PC-3 (cell line): Measurements from ENCODE around the gene DHX58. TPM values are rescaled to one million over a fixed set of nuclear protein-coding genes. Genes with fewer than 3 reads are reported as not detected.

Experiments
- ATAC-seq: fragments of 200-7000 bp; cut with Tn5 transposase; 2 replicates; pipeline ENCODE4 v1.9.1; 2020; ENCODE audit warnings: mild to moderate bottlenecking, moderate library complexity
- BruUV-seq: library from RNA; stranded (reverse); fragments of 400-500 nt; replicated peaks from 2 replicates; lab custom pipeline; 2021; lab: Mats Ljungman, UMichigan
- CTCF ChIA-PET: fragments of 300-600 bp; sonication (Branson Sonifier 250); formaldehyde crosslinking; loops from one replicate; lab custom pipeline; 2022; ENCODE audit warnings: antibody characterized with exemption; lab: Charles Lee
- POLR2A ChIA-PET: fragments of 300-600 bp; sonication (Branson Sonifier 250); formaldehyde crosslinking; loops from one replicate; lab custom pipeline; 2022; ENCODE audit warnings: antibody characterized with exemption; ENCODE audit not compliant: unreplicated experiment; lab: Charles Lee
- DNase-seq: peaks from one replicate; pipeline ENCODE4 v3.0.0-alpha.2; 2015
- H2AFZ ChIP-seq: fragments of 300-600 bp; sonication (generic); 2 replicates; pipeline ENCODE4 v1.6.0; 2016; ENCODE audit warnings: antibody characterized with exemption, low read length
- H3F3A ChIP-seq: fragments of 300-600 bp; sonication (generic); one replicate; pipeline ENCODE4 v1.6.0; 2017; ENCODE audit warnings: antibody characterized with exemption, low read length, control low read depth, mild to moderate bottlenecking; ENCODE audit not compliant: unreplicated experiment
- H3K27ac ChIP-seq: fragments of 300-600 bp; sonication (generic); 2 replicates; pipeline ENCODE4 v1.5.1; 2016; ENCODE audit warnings: mild to moderate bottlenecking, low read length
- H3K27me3 ChIP-seq: fragments of 300-600 bp; sonication (generic); 2 replicates; pipeline ENCODE4 v1.6.1; 2016; ENCODE audit warnings: low read length, mixed read lengths
- H3K36me3 ChIP-seq: fragments of 300-600 bp; sonication (generic); 2 replicates; pipeline ENCODE4 v1.6.1; 2016; ENCODE audit warnings: low read depth, mixed run types, low read length, mixed read lengths
- H3K4me1 ChIP-seq: fragments of 300-600 bp; sonication (generic); 2 replicates; pipeline ENCODE4 v1.5.1; 2016; ENCODE audit warnings: low read length; ENCODE audit not compliant: insufficient read depth
- H3K4me2 ChIP-seq: fragments of 300-600 bp; sonication (generic); 2 replicates; pipeline ENCODE4 v1.6.0; 2016; ENCODE audit warnings: low read length
- H3K4me3 ChIP-seq: fragments of 300-600 bp; sonication (generic); 2 replicates; pipeline ENCODE4 v1.5.1; 2016; ENCODE audit warnings: mild to moderate bottlenecking, low read length, mixed read lengths
- H3K79me2 ChIP-seq: fragments of 300-600 bp; sonication (generic); 2 replicates; pipeline ENCODE4 v1.6.1; 2017; ENCODE audit warnings: low read length, mixed read lengths
- H3K9ac ChIP-seq: fragments of 300-600 bp; sonication (generic); 2 replicates; pipeline ENCODE4 v1.6.0; 2016; ENCODE audit warnings: mild to moderate bottlenecking, low read length
- H3K9me2 ChIP-seq: fragments of 300-600 bp; sonication (generic); replicated peaks from 2 replicates; pipeline ENCODE4 v1.6.1; 2016; ENCODE audit warnings: mixed run types, low read length, mixed read lengths
- H3K9me3 ChIP-seq: fragments of 300-600 bp; sonication (generic); 2 replicates; pipeline ENCODE4 v1.6.1; 2016; ENCODE audit warnings: low read length, mixed read lengths
- H4K20me1 ChIP-seq: fragments of 300-600 bp; sonication (generic); 2 replicates; pipeline ENCODE4 v1.6.1; 2016; ENCODE audit warnings: low read length, mixed read lengths
- EZH2 ChIP-seq: fragments of 300-600 bp; sonication (generic); IDR thresholded peaks from one replicate; pipeline ENCODE4 v1.6.1; 2017; ENCODE audit warnings: antibody characterized with exemption, mild to moderate bottlenecking, low read length; ENCODE audit not compliant: unreplicated experiment
- EZH2phosphoT487 ChIP-seq: fragments of 300-600 bp; sonication (generic); IDR thresholded peaks from 2 replicates; pipeline ENCODE4 v1.6.1; 2018; ENCODE audit warnings: mild to moderate bottlenecking, antibody characterized with exemption, low read length, borderline replicate concordance
- intact Hi-C: fragments of 100-400 bp; cut with micrococcal nuclease; formaldehyde crosslinking; loops from 2 replicates; pipeline ENCODE4 v1.9.0; 2023
- total RNA-seq: library from RNA; depleted of rRNA; stranded (reverse); fragments of >200 nt; gene quantifications from 2 replicates; pipeline ENCODE4 v1.2.3, GENCODE V29; 2014
- TF ChIP-seq, protein P1 (sequence below): fragments of 300-600 bp; sonication (generic); conservative IDR thresholded peaks from 2 replicates; pipeline ENCODE4 v1.5.1; 2017; ENCODE audit warnings: antibody characterized with exemption, low read depth, mild to moderate bottlenecking, low read length

The DHX58 gene
- total RNA-seq, 1 experiment from 2014 or later = not detected

DNA sequence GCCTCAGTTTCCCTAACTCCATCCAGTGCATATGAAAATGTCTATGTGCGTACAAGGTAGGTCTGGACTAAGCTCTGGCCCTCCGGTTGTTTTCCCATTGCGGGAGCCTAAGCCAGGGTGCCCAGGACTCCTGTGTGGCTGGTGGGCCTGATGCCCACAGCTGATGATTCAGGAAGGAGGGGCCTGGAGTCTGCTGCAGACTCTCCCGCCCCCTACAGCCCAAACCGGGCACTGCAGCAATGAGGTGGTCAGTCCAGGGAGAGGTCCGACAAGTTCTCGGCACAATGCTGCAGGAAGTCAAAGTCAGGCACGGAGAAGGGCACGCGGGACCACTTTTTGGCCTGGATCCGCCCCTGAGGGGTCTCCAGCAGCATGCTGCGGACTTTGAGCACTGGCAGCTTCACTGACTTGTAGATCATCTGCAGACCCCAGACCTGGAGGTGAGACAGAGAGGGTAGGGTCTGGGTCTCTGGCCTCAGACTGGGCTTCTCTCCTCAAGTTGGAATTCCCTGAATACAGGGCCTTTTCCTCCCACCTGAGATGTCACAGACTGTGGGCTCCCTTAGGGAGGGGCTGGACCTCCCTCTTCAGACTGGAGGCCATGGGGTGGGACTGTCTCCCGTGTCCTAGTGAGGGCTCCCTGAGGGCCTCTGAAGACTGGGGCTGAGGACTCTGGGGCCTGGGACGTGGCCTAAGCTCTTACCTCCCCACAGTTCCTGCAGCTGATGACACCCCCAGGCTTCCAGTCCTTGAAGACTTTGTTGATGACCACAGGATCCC is 10.8 kb downstream of the DHX58 start:
- peak; percentile 40 for ATAC-seq
- intact Hi-C loops = no loop called here

DNA sequence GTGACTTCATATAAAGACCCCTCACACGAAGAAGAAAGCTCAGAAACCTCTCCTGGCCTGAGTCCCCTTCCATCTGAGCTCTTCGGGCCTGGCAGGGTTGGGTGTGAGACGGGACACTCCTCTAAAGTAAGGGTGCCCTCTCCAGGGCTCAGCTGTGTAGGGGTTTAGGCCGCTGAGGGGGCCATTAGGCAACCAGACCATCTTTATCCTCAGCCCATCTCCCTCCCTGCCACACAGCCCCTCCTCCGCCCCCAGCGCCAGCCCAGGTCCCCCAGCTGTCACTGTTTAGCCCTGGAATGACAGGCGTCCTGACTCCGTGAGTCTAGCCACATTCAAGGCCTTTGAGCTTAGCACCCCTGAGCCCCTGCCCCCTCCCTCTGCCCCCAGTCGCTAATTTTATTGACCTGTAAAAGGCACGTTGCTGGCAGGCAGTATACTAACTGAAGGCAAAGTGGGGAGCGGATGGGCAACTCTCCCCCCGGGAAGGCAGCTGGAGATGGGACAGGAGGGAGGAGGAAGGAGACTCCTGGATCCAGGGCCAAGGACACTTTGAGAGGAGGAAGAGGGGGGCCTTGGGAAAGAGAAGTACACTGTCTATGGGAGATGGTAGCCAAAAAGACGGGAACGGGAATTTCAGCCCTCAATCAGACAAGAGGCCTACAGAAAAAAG is 13.6 kb downstream of the DHX58 start:
- H3K79me2 ChIP-seq = no peaks in the 10 kb centered on the region
- no peaks in the 10 kb centered on the region for H4K20me1 ChIP-seq
- no peak overlapping the region for H3K27ac ChIP-seq
- H3F3A ChIP-seq = no peaks in the 10 kb centered on the region
- no peaks in the 10 kb centered on the region for H3K9me2 ChIP-seq
- ATAC-seq (no peak), DNase-seq (no peak)
- no peaks in the 10 kb centered on the region for H3K9me3 ChIP-seq
- no peak overlapping the region for H3K9ac ChIP-seq
- ChIA-PET CTCF (no interaction called here), POLR2A (no interaction called here)
- no peak overlapping the region for H2AFZ ChIP-seq
- intact Hi-C loops = no loop called here
- BruUV-seq = no TSS peak
- no peak for TF ChIP-seq EZH2phosphoT487
- TF ChIP-seq, protein P1, sequence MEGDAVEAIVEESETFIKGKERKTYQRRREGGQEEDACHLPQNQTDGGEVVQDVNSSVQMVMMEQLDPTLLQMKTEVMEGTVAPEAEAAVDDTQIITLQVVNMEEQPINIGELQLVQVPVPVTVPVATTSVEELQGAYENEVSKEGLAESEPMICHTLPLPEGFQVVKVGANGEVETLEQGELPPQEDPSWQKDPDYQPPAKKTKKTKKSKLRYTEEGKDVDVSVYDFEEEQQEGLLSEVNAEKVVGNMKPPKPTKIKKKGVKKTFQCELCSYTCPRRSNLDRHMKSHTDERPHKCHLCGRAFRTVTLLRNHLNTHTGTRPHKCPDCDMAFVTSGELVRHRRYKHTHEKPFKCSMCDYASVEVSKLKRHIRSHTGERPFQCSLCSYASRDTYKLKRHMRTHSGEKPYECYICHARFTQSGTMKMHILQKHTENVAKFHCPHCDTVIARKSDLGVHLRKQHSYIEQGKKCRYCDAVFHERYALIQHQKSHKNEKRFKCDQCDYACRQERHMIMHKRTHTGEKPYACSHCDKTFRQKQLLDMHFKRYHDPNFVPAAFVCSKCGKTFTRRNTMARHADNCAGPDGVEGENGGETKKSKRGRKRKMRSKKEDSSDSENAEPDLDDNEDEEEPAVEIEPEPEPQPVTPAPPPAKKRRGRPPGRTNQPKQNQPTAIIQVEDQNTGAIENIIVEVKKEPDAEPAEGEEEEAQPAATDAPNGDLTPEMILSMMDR = no peak
- TF ChIP-seq EZH2 = no peak
- peaks cover 3% of the 10 kb centered on the region; the same call in 1 of the 2 replicates for H3K4me1 ChIP-seq
- H3K4me2 ChIP-seq = no peak overlapping the region
- H3K27me3 ChIP-seq = no peaks in the 10 kb centered on the region
- H3K36me3 ChIP-seq = no peaks in the 10 kb centered on the region
- H3K4me3 ChIP-seq = no peak overlapping the region

More for the DNA sequence above, 10.8 kb downstream of the DHX58 start:
- Histone ChIP-seq H3K27me3 (no peaks in the 10 kb centered on the region), H3K9ac (no peak overlapping the region), H3K4me2 (no peak overlapping the region), H3K79me2 (no peaks in the 10 kb centered on the region), H3F3A (no peaks in the 10 kb centered on the region), H3K27ac (no peak overlapping the region), H3K4me3 (no peak overlapping the region), H2AFZ (no peak overlapping the region), H3K36me3 (no peaks in the 10 kb centered on the region), H4K20me1 (no peaks in the 10 kb centered on the region), H3K4me1 (peaks cover 3% of the 10 kb centered on the region; the same call in 1 of the 2 replicates), H3K9me2 (no peaks in the 10 kb centered on the region), H3K9me3 (no peaks in the 10 kb centered on the region)
- no TSS peak for BruUV-seq
- peak; percentile 51 for DNase-seq
- no peak for TF ChIP-seq EZH2
- TF ChIP-seq, protein P1 = peak; percentile 74
- no peak for TF ChIP-seq EZH2phosphoT487
- ChIA-PET CTCF (interaction anchor here (0.6 to 0.7 kb wide), 2 partner anchors 34 to 418 kb away, joined by 3 to 4 read pairs; no protein-coding TSS in a partner anchor), POLR2A (no interaction called here)
